Vagina (tissue), 2 donors: ENCODE results near the gene PRRT1B.

ENCODE experiments used
- POLR2A ChIP-seq, 2 donors: fragments of 450-650 bp; IDR thresholded peaks; one replicate each; pipeline ENCODE4 v1.6.1; 2017; ENCODE audit warnings: antibody characterized with exemption in 2 of 2, mild to moderate bottlenecking in 2 of 2, moderate library complexity in 2 of 2
- POLR2AphosphoS5 ChIP-seq, 2 donors: sonication (generic); formaldehyde crosslinking; IDR thresholded peaks; one replicate each; pipeline ENCODE4 v1.9.0; 2017; ENCODE audit warnings: antibody characterized with exemption in 2 of 2, mild to moderate bottlenecking in 2 of 2, low read depth in 1 of 2; ENCODE audit not compliant: insufficient read depth in 1 of 2

- TF ChIP-seq POLR2A (IDR thresholded peaks at IDR 0.05) (no peak), POLR2AphosphoS5 (IDR thresholded peaks at IDR 0.05; ENCODE audit: insufficient read depth in 1 of 2, low read depth in 1 of 2) (no peak)
Observed at GRCh38 chr9:131534721-131535237, 10.5 kb upstream of the PRRT1B start.
